ENCODE measurements around the gene RASAL1. TPM values are rescaled to one million over a fixed set of nuclear protein-coding genes. Genes with fewer than 3 reads are reported as not detected.
A peak's percentile ranks its signal among the peaks of the same experiment; 100 is the strongest.

The RASAL1 gene
- total RNA-seq = 11.0 and 13.9 TPM in 2 replicates
- total RNA-seq (2013) = 0.09 TPM
- polyA plus RNA-seq = 0.10 and 0.14 TPM in 2 replicates
- 0.36 TPM in 1 of 2 replicates, not detected in the other for polyA minus RNA-seq

GRCh38 chr12:113135178-113136127 lies at the start of gene RASAL1:
TSS of gene RASAL1 (minus strand) at chr12:113135761. CDS start at chr12:113135462, 299 bp downstream.
- intact Hi-C loops (cut with micrococcal nuclease) = loop anchor here (1.0 kb wide), 1 partner anchor 18 kb away; no protein-coding TSS in a partner anchor
- peak within 1 kb of the TSS; percentile 84 for H3K4me3 Mint-ChIP-seq
- POLR2A ChIA-PET = interaction anchor here (0.7 kb wide), 1 partner anchor 48 kb away, joined by 3 read pairs; no protein-coding TSS in a partner anchor
- peaks cover 0 to 21% (median 6%) of the 10 kb centered on the region in 4 experiments for H3K27me3 ChIP-seq (replicated peaks in 1 of 4; ENCODE audit: control extremely low read depth in 1 of 4, control insufficient read depth in 3 of 4, insufficient read depth in 4 of 4, low read length in 3 of 4)
- peak within 1 kb of the TSS; percentile 60 for H2AFZ ChIP-seq (ENCODE audit: insufficient read depth, low read depth, low read length, poor library complexity, severe bottlenecking)
- H3K9me3 ChIP-seq (ENCODE audit: control extremely low read depth in 1 of 3, control insufficient read depth in 2 of 3, insufficient read depth in 1 of 3, low read length in 2 of 3) = no peaks in the 10 kb centered on the region
- WGBS (ENCODE audit: insufficient coverage) = 5% methylated on average over 55 of the region's 68 CpGs
- peak within 1 kb of the TSS; percentile 85 for H3K4me2 ChIP-seq (replicated peaks; ENCODE audit: low read depth, low read length, poor library complexity, severe bottlenecking)
- peaks cover 26% of the 10 kb centered on the region for H3K4me1 Mint-ChIP-seq
- H3K9ac ChIP-seq (ENCODE audit: low read length) = peak within 1 kb of the TSS; percentile 43
- DNase-seq = peak; percentile 74
- H3K36me3 ChIP-seq (replicated peaks in 1 of 2; ENCODE audit: control extremely low read depth in 1 of 2, control insufficient read depth in 1 of 2, extremely low read depth in 1 of 2, insufficient read depth in 2 of 2, low read length in 1 of 2) = no peaks in the 10 kb centered on the region
- H3K27ac ChIP-seq (ENCODE audit: low read length in 2 of 2) = no peak within 1 kb of the TSS
- H3K79me2 ChIP-seq (ENCODE audit: control insufficient read depth, insufficient read depth, low read length) = no peaks in the 10 kb centered on the region
- H3K27me3 Mint-ChIP-seq = peaks cover 6% of the 10 kb centered on the region
- peak; percentile 80 for ATAC-seq (ENCODE audit: low read depth)
- peak within 1 kb of the TSS in 4 of 5 experiments; percentile 24 to 46 (median 32) for H3K4me3 ChIP-seq (ENCODE audit: control extremely low read depth in 1 of 5, extremely low read depth in 1 of 5, insufficient read depth in 1 of 5, low read depth in 2 of 5, low read length in 4 of 5)
- TF ChIP-seq CTCF (IDR thresholded peaks at IDR 0.05) (peak; percentile 70), EZH2 (IDR thresholded peaks at IDR 0.05; ENCODE audit: borderline replicate concordance, insufficient read depth, low read depth, low read length, poor library complexity, severe bottlenecking) (no peak)
- peaks cover 16 to 25% of the 10 kb centered on the region in 2 donors for H3K4me1 ChIP-seq (ENCODE audit: control insufficient read depth in 2 of 2, insufficient read depth in 2 of 2, low read length in 2 of 2)
- H4K20me1 ChIP-seq (ENCODE audit: control insufficient read depth, insufficient read depth, low read length, poor library complexity, severe bottlenecking) = no peaks in the 10 kb centered on the region
- no peaks in the 10 kb centered on the region for H3K9me3 Mint-ChIP-seq (ENCODE audit: insufficient read depth)
- H3K27ac Mint-ChIP-seq = peak within 1 kb of the TSS; percentile 85
- CTCF ChIA-PET = interaction anchor here (0.8 to 1.4 kb wide), 4 partner anchors 17 to 40 kb away, joined by 3 to 6 read pairs (median 4); no protein-coding TSS in a partner anchor
